GM21528 (cell line): ENCODE data around the gene KLK12.

ENCODE experiments used
- ATAC-seq: cut with Tn5 transposase; IDR thresholded peaks from one replicate; pipeline ENCODE4 v1.9.1; 2021; ENCODE audit warnings: mild to moderate bottlenecking, moderate library complexity; ENCODE audit not compliant: unreplicated experiment, low FRiP score

The KLK12 gene, protein sequence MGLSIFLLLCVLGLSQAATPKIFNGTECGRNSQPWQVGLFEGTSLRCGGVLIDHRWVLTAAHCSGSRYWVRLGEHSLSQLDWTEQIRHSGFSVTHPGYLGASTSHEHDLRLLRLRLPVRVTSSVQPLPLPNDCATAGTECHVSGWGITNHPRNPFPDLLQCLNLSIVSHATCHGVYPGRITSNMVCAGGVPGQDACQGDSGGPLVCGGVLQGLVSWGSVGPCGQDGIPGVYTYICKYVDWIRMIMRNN

DNA sequence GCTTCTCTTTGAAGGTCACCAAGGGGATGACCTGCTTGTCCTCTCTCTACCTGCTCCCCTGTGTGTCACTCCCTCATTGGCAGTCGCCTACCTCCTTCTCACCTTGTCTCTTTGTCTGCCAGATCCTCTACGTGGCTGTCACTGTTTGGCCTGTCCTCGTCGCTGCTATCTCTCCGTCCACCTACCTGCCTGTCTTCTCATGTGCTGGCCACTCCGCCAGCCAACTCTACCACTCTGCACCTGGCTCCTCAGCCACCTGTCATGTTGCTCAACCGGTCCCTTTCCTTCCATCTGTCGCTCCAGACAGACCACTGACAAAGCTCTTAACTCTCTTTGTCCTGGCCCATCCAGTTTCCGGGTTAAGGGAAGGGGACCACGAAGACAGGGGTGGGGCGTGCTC, at the start of gene KLK12:
Gene KLK12 (minus strand): TSS at position 299 of the 400 bp plus-strand sequence. CDS start 381 bp downstream, outside the sequence.
- ATAC-seq: no peak

DNA sequence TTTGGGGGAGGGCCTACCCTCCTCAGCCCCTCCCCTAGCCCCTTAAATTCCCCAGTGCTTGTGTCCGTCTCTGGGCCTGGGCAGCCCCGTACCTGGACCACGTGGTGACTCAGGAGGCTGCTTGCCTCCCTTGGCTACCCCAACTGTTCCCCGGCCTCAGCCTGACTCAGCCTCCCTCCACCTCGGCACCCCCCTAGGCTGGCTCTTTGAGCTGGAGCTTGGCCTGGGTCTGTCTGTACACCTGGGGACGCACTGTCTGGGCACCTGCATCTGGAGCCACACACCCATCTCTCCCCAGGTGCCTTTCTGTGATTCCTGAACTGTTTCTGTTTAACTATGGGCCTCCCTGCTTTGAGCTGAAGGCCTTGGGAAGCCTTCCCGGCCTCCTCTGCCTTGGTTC, 49.7 kb upstream of the KLK12 start:
- ATAC-seq: no peak

DNA sequence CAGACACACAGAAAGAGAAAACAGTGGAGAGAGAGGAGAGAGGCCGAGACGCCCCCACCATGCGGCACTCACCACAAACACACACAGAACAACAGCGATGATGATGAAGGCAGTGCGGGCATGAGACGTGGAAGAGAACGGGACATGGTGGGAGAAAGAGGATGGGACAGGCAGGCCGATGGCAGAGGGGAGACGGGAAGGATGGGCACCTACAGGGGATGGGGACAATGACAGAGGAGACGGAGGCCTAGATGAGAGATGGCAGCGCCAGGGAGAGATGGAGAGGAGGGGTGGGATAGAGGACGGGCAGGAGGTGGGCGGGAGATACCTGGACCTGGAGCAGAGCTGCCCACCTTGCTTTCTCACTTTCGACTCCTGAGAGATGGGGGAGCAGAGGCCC, 49.0 kb upstream of the KLK12 start:
- no peak for ATAC-seq

DNA sequence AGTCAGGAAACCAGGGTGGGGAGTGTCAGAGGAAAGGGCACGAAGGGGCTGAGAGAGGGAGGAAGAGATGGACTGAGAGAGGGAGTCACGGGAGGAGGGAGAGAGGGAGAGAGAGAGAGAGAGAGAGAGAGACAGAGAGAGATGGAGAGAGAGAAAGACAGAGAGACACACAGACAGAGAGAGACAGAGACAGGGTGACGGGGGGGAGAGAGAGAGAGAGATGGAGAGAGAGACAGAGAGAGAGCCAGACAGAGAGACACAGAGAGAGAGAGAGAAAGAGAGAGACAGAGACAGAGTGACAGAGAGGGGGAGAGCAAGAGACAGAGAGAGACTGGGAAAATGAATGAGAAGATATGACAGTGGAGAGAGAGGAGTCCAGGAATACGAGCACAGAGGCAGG, 48.4 kb upstream of the KLK12 start:
- no peak for ATAC-seq

DNA sequence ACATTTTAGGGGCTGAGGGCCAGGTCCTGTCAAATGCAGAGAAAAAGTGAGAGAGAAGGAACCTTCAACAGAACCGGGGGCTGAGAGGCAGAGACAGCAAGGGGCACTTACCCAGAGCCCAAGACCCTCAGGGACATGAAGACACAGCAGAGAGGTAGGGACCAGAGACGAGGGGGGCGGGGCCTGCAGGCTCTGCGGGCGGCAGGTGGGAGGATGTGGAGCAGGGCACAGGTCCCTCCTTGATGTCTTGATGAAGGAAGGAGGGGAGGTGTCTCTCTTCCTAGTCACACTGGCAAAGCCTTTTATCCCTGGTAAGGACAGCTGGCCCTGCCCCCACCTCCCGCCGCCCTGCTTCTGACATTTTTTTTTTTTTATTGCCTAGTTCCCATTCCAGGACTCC, 47.8 kb upstream of the KLK12 start, which contains the start of gene KLK14:
Gene KLK14 (minus strand): TSS at position 277 of the 400 bp plus-strand sequence. CDS start 273 bp downstream, at position 4.
- ATAC-seq: no peak

DNA sequence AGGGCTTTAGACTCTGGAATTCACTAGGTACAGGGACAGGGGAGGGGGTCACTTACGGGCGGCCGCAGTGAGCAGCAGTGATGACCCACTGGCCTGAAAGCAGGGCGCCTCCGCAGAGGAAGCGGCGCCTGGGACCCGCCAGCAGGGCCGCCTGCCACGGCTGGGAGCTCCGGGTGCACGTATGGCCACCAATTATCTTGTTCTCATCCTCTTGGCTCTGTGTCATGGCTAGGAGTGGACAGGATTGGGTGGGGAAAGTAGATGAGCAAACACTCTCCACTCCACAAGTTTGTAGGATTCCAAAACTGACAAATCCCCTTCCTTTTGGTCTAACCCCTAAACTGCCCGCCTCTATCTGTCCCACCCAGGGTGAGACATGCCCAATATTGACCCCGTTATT, 46.7 kb upstream of the KLK12 start:
- no peak for ATAC-seq

DNA sequence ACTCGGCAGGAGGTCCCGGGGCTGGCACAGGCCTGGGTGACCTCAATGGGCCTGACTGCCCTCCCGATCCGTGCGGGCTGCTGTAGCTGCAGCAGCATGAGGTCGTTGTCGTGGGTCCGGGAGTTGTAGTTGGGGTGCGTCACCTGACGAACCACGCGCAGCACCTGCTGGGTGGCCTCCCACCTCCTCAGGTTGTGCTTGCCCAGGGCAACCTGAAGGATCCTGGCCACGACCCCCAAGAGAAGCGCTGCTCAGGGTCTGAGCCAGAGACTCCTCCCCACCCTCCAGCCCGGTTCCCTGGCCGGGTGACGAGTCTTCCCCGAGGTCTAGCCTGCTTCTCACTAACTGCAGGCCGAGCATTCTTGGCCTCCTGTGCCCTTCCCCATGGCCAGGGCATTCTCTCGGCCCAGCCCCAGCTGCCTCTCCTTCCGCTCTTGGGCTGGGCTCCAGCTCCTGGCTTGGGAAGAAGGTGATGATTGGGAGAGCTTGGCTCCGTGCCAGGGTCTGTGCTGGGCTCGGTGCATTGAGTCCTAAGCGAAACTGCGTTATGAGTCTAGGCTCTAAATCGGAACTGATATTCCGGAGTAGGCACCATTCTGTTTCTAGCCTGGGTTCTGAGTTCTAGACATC, 44.8 kb upstream of the KLK12 start:
- ATAC-seq: no peak

DNA sequence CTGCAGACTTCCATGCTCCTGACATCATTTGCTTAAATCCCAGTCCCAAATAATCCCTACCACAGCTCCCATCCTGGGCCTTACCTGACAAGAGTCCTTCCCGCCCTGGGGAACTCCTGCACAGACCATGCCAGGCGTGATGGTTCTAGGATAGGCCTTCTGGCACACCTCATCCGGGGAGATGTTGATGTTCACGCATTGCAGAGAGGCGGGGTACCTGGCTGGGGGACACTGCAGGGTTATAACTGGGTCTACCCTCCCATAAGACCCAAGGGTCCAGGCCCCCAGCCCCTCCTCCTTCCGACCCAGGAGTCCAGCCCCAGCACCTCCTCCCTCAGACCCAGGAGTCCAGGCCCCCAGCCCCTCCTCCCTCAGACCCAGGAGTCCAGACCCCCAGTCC, 43.9 kb upstream of the KLK12 start:
- ATAC-seq: no peak

DNA sequence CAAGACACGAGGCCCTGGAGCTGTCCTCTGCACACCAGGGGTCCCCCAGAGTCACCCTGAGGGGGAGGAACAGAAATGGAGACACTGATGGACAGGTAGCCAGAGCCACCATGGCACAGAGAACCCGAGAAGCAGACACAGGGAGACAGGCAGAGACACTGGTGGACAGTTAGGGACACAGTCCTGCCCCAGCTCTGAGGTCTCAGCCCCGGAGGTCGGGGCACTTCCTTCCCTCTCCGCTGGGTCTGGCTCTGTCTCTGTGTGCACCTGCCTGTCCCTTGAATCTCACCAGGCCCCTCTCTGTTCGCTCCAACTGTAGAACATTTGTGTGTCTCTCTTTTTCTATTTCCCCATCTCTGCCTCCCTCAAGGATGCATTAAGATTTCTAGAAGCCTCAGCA, 43.3 kb upstream of the KLK12 start:
- ATAC-seq: no peak

DNA sequence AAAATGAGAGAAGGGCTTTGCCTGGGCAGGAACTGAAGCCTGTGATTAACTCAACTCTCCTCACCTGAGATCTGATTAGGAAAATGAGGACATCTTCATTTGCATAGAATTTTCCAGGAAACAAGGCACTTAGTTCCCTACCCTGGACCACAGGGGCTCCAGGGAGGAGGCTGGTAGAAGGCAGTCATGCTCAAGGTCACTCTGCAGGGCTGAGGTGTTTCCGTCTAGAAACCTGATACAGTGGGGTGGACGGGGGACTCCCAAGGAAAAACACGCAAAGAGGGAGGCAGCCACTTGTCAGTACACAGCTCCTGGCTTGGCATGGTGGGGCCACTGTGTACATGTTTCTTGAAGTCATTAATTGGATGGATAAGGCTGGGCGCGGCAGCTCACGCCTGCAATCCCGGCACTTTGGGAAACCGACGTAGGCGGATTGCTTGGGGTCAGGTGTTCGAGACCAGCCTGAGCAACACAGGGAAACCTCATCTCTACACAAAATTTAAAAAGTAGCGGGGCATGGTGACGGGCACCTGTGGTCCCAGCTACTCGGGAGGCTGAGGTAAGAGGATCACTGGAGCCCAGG, 41.9 kb upstream of the KLK12 start:
- no peak for ATAC-seq

DNA sequence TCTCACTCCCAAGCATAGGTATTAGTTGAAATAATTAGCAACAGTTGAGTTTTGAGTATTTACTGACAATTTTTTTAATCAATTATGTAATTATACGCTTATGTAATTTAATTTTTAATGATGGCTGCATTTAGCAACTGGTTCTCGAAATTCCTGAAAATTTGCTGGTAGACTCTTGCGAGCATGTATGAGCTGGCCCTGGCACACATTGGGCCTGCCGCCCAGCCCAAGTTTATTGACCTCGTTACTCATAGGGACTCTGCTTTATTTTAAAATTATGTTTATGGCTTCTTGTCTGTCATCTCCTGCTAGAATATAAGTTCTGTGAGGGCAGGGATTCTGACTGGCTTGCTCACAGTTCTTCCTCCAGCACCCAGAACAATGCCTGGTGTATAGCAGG, 41.2 kb upstream of the KLK12 start:
- ATAC-seq: no peak

DNA sequence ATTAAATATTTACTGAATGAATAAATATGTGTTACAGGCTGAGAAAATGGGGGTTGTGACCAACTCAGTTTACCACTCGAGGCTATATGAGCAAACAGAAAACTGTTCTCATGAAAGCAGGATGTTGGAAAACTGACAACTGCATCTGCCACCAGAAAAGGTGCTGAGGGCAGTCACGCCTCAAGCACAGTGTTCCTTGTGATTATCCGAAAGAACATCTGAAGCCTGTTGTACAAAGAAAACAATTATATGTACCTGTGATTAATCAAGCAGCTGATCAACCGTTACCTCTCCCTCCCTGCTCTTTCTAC, 36.2 kb upstream of the KLK12 start:
- ATAC-seq: no peak

DNA sequence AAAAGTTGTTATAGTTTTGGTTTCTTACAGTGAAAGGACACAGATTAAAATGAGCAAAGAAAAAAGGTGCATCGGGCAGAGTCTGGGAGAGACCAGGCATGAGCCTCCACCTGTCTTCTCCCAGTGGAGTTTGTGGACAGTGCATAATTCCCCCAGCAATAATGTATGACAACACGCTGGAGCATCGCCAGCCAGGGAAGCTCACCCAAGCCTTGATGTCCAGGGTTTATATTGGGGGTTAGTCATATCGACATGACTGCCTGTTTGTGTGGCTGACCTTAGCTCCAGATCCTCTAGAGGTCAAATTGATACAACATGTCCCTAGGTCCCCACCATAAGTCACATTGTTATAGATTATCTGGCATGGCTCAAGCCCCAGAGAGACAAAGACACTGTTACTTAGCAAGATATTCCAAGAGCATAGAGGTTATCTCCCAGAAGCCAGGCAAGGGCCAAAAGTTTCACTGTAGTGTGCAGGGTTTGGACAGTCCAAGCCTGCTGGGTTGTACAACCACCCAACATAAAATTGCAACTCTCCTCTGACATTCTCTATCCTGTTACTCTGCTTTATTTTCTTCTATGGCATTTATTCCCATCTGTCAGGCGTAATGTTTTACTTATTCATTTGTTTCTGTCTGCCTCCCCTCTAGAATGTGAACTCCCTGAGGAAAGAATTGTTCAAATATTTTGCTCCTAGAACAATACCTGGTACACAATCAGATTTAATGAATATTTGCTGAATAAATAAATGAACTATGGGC, 35.7 kb upstream of the KLK12 start:
- ATAC-seq: no peak

DNA sequence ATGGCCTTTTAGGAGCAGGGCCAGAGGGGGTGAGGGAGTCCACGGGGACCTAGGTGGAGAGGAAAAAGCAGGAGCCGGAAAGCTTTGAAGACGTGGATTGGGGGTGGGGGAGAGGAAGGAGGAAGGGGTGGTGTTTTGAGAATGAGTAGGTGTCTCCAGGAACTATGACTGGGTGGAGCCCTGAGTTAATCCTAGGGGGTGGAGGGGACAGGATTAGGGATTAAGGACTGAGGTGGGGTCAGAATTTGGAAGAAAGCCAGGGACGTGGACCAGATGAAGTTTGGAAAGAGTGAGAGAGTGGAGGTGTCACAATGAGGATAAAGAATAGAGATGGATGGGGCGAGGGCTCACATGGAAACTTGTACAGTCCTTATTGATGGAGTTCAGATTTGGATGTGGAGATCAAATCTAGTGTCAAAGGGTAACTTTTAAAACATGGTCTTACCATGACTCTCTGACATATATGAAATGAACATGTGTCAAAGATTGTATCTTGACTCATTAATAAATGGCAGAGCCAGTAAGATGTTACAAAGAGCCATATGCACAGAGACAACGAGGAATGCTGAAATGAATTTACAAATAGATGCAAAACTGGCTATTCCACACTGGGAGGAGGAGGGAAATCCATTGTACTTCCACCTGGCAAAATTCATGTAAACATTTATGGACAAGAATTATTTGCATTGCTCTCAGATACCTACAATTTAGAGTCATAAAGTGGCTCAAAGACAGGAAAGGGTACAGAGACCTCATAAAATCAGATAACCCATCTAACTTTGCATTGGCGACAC, 31.8 kb upstream of the KLK12 start:
- ATAC-seq: no peak

DNA sequence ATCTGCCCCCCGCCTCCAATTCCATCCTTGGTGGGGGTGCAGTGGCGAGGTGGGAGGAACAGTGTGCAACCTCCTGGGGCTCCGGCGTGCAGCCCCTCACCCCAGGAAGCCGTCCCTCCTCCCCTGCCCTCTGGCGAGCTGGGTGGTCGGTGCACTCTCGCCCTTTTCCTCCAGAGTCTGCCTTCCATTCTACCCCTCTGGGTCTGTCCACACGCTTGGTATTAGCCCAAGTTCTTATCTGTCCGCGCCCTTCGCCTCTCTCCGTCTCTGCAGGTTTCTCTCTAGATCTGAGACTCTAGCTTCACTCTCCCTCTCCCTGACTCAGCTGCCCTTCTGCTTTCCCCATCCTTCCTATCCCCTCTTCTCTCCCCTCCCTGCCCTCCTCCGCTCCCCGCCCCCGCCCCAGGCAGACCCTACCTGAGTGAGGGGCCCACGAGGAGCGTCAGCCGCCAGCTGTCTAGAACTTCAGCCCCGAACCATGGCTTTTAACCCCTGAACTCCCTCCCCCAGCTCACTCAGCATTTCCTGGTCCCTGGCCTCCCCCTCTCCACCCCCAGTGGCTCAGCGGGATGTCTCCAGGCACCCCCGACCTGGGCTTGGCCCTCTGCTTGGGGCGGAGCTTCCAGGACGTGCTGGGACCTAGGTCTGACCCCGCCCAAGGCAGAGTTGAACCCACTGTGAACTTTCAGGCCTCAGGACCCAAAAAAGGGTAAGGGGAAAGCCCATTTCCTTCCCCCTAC, 30.6 kb upstream of the KLK12 start:
- ATAC-seq: no peak

DNA sequence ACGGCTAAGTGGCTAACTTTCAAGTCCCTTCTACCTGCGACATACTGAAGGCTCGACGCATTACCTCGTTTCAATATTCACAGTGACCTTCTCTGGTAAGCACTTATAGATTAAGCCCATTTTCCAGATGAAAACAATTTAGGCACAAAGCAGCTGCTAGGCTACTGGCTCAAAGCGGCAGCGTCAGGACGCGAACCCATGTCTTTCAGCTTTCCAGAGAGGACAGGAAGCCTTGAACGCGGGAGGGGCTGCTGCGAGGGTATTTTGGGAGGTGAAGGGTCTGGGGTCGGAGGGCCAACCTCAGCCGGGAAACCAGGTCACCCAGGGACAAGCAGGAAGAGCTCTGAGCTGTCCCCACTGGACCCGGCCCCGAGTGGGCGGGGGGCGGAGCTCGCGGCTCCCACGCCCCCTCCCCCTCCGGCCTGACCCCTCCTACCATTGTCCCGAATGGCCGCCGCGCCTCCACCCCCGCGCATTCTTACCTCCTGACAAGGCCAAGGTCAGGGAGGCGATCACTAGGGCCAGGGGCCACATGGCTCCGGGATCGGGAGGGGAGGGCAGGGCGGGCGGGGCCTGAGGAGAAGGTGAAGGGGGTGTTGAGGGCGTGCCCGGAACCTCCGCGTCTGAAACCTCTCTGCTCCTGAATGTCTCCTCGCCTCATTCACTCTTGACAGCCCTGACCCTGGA, 29.9 kb upstream of the KLK12 start, which contains the start of gene KLK13:
Gene KLK13 (minus strand): TSS at position 559 of the 687 bp plus-strand sequence. CDS start 25 bp downstream, at position 534.
- no peak for ATAC-seq

DNA sequence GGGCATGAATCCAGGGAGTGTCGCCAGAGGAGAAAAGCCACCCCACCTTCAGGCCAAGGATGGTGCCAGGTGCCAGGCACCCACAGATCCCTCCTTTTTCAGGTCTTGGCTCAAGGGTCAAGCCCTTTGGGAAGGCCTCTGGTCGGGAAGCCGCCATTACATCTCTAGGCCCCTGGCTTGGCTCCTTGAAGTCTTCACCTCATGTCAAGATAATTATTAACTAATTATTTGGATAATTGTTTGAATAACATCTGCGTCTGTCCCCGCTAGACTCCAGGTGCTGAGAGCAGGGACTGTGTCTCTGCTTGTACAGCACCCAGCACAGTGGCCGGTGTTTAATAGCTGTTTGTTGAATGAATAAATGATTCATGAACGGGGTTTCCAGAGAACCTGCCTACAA, 28.9 kb upstream of the KLK12 start:
- ATAC-seq: no peak

DNA sequence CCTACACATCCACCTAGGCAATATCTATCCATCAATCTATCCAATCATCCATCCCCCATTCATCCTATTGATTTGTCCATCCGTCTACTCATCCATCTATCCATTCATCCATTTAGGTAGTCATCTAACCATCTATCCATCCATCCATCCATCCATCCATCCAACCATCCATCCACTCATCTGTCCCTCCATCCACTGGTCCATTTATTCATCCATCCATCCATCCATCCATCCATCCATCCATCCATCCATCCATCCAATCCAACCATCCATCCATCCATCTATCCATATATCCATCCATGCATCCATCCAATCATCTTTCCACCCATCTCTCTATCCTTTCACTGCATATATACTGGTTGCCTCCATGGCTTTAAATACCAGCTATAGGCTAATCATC, 26.2 kb upstream of the KLK12 start:
- no peak for ATAC-seq

DNA sequence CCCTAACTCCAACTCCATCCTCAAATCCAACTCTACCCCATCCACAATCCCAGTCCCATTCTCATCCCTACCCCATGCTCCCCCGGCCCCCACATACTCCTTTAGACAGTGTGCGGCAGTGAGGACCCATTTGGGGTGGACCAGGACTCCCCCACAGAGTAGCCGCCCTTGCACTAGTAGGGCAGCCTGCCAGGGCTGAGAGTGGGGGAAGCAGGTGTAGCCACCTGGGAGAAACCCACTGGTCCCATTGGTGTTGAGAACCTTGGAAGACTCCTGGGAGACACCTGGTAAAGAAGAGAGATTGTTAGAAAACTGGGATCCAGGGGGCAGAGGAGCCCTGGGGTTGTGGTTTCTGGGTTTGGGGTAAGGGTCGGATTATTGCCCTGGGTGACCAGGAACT, 25.5 kb upstream of the KLK12 start:
- no peak for ATAC-seq
